GM21619 (cell line): Measurements from ENCODE around the gene CASK.
A peak's percentile ranks its signal among the peaks of the same experiment; 100 is the strongest.

Experiments
- ATAC-seq: cut with Tn5 transposase; IDR thresholded peaks from one replicate; pipeline ENCODE4 v1.9.1; 2021; ENCODE audit not compliant: unreplicated experiment

The CASK gene

DNA sequence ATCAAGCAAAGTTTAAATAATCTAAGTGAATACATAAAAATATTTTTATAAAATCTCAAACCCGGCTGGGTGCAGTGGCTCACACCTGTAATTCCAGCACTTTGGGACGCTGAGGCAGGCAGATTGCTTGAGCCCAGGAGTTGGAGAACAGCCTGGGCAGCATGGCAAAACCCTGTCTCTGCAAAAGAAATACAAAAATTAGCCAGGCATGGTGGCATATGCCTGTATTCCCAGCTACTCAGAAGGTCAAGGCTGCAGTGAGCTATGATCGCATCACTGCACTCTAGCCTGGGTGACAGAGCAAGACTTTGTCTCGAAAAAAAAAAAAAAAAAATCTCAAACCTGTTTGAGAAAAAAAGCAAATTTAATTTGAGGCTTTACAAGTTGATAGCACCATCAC lies 331.4 kb downstream of the CASK start:
- ATAC-seq: no peak

DNA sequence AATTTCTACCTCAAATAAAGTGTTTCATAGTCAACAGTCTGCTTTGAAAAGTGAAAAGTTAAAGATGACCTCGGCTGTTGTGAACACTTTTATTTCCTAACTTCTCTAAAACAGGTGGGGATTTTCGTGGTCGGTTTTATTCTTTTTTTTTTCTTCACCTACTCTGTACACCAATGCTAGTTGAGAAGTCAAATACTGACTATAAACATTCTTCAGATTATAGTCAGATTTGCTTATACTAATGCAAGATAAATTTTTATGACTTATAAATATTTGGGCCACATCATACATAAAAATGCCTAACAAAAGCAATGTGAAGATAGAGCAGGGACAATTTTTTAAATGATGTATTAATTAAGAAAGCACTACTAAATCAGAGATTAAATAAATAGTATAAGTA lies 332.7 kb downstream of the CASK start:
- no peak for ATAC-seq

DNA sequence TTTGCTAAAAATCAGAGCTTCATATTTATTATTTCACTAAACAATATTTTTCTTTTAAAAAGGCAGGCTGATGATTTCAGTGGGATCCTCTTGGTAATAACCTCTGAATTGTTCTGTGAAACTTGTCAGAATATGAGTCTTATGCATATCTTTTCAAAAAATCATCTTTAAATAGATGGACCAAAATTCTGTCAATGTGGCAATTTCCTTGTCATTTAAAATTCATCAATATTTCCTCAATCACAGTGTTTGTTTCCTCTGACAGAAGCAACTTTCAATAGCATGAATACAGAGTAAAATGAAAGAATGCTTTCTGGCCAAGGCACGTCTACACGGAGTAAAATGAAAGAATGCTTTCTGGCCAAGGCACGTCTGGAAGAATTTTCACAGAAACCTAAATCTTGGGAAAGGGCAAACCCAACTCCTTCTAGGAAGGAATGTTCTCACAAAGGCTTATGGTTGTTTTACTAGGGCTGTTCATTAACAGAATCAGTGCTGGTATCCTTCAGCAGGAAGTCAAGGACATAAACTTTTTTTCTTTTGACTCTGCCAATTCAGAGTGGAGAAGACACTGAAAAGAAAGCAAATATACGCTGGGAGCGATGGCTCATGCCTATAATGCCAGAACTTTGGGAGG lies 333.6 kb downstream of the CASK start:
- no peak for ATAC-seq

DNA sequence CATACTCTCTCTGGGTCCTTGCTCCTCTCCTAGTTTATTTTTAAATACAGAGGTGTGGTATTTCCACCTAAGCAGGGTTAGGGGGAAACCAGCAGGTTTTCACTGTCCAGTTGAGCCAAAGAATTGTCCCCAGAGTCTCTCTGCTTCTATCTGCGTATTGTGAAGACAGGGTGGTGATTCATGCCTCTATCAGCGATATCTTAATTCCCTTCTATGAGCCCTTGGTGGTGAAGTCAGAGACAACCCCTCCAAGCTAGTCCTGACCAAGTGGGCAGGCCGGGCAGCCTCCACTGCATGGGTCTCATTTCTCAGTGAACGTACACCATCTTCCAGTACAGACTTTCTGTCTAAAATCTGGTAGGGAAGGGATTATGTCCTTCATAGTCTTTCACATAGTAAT lies 335.1 kb downstream of the CASK start:
- no peak for ATAC-seq

DNA sequence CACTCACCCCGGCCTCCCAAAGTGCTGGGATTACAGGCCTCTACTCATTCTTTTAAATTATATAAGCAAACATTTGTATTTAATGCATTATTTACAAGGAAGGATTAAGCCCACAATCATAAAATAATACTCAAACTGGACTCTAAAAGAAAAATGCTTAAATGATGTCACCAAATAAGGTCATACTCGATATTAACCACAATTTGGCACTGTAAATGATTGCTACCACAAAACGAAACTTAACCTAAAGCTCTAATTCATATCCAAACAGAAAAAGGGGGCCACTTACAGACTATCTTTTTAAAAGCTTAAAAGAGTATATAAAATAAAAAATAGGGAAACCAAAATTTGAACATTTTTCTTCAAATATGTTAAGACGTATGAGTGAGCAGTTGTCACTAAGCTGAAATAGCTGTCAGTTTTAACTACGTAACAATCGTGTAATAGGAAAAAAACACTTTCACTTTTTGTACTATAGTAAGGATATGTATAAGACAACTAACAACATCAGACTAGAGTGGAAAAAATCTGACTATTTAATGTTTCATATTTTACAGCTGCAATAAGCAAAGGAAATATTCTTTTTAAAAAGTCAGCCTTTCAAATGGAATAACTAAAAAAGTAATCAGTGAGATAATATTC lies 342.8 kb downstream of the CASK start:
- no peak for ATAC-seq

DNA sequence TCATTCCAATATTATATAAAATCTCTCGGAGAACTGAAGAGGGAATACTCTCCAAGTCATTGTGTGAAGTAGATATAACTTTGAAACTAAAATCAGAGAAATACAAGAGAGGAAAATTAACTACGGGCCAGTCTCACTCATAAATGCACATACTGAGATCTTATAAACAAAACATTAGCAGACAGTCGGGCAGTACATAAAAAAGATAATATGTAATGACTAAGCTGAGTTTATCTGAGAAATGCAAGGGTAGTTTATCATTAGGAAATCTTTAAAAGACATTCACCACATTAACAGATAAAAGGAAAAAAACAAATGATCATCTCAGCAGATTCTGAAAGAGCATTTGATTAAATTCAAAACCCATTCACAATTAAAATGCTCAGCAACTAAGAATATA lies 359.5 kb downstream of the CASK start:
- no peak for ATAC-seq

DNA sequence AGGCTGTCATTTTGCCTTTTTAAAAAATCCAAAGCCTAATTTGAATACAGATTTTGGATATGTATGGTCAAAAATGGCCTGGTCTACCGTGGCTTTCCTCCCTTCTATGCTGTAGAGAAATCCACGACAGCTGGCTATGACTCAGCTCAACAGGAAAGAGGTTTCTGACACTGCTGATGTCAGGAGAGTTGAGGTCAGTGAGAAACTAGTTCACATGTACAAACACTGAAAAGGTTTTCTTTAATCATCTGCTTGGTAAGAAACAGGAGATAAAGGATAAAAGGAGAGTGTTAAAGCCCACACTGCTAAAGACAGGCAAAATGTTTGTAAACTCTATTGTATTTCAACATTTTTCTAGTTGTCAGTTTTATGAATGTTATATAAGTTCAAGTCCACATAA lies 362.3 kb downstream of the CASK start:
- ATAC-seq: peak; percentile 92

DNA sequence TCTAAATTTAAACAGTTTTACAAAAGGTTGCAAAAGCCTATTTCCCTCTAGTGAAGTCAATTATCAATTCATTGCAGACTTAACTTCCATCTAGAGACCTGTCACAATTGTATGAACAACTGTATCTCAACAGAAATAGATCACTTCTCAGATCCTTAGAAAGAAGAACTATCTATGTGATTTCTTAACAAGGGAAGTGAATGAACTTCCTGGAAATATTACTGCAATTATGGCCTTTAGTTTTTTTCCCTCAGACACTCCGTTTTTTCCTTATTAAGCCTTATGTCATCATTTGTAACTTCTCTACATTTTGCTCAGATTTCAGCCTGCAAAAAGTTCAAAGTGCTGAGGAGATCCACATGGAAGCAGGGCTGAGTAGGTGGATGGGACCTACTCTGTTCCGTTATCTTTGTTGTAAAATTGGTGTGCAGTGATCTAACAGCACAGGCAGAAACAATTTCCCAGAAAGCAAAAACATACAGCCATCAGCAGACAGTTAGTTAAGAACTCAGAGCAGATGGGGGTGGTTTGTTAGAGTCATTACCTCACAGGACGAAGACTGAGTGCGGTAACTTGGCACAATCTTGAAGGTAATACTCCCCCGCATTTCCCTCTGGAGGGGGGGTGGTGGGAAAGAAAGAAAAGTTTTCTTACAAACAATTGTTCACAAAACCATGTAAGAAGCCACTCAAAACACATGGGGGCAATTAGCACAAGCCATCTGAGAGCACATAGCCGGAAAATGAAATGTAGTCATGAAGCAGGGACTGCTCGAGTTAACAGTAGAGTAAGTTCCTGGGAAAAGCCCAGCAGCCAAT lies 363.9 kb downstream of the CASK start:
- no peak for ATAC-seq

DNA sequence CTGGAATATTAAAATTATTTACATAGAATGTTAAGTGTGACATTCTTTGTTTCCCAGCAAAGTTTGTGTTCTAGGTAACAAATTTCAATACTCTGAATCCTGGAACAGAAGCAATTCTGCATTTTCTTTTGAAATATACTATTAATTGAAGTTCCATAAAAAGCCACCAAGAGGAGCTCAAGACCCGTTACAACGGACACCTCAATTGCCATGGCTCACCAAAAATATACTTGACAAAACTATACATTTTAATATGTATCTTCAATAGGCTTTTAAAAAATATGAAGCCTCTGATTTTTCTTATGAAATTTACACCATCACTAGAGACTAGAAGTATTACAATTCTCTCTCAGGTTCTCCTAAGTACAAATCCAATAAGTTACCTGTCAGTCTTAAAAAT lies 364.8 kb downstream of the CASK start:
- ATAC-seq: no peak

DNA sequence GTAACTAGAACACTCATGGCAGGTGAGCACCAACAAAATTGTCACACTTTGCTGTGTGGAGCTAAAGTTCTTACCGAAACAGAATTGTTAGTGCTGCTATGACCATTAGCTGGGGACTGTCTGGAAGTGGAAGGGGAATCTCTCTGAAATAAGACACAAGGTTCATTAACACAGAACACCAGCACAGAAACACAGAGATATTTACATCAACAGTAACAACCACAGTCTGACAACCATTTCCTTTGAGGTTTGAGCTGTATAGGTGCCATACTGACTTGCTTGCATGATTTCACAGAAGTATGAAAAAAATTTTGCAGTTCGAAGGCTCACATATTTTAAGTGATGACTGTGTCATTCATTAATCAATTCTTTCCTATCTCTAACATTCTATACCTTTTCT lies 366.4 kb downstream of the CASK start:
- no peak for ATAC-seq

DNA sequence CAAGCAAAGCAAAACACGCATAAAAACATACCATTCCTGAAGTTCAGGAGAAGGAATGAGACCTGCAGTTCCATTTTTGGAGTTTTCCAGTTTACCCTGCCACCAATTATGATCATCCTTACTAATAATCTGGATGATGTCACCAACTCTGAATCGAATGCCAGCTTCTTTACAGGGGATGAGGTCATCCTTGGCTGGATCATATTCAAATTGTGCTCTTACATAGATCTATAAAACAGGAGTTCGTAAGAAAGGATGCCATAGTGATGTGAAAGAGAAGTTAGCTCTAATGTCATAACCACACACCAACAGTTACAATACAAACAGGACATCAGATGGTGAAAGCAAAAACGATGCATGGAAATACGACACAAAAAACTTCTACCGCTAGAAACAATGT lies 369.7 kb downstream of the CASK start:
- ATAC-seq: no peak

DNA sequence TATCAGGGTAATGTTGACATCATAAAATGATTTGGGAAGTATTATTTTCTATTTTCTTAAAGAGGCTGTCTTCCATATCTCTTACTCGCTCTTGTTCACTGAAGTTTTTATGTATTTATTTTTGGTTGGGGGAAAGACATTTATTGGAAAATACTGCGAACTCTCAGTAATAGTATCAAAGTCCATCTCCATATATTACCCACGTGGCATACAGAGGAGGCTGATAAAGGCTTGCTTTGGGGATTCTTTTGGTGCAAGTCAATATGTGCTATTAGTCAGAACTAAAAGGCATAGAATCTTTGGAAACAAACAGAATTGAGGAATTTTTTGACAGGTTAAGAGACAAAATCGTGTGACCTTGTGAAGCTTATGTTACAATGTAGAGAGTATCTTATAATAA lies 374.9 kb downstream of the CASK start:
- ATAC-seq: no peak

DNA sequence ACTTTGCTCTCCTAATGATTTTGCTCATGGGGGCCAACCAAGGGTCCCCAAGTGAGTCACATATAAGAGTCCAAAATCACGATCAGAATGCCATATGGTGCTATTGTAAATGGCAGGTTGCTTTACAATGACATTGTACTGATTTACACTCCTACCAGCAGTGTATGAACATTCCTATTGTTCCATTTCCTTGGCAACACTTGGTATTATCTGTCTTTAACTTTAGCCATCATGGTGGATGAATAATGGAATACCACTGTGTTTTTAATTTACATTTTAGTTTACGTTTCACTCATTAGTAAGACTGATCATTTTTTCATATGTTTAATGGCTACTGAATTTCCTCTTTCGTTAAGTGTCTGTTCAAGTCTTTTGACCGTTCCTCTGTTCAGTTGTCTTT lies 379.7 kb downstream of the CASK start:
- no peak for ATAC-seq

DNA sequence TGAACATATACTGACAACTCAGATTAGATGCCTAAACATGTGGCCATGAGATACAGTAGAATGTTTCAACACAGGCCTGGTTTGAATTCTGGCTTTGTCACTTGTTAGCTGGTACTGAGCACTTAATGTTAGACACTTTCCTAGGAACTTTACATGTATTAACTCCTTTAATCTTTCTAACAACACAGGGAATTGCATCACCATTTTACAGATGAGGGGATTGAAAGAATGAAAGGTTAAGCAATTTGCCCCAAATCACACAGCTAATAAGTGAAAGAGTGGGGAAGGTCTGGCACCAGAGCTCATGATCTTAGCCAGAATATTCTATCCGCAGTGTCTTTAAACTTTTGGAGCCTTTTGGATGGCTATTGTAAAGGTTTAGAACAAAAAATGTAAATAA lies 380.3 kb downstream of the CASK start:
- ATAC-seq: no peak

DNA sequence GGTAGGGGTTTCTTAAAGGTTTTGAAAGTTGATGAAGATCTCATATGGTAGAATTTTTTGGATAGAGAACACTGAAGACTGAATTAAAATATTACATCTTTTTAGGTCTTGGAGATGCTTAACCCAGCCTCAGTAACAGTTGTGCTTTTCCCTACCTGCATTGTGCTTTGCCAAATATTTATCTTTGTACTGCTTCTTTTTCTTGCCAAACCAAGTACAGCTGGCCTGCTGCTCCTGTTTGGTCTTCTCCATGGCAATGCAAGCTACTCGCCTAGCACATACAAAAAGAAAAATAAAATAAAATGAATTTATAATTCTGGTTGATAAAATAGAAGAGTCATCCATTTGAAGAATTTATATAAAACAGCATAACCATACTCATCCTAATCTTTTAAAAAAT lies 380.8 kb downstream of the CASK start:
- ATAC-seq: no peak

DNA sequence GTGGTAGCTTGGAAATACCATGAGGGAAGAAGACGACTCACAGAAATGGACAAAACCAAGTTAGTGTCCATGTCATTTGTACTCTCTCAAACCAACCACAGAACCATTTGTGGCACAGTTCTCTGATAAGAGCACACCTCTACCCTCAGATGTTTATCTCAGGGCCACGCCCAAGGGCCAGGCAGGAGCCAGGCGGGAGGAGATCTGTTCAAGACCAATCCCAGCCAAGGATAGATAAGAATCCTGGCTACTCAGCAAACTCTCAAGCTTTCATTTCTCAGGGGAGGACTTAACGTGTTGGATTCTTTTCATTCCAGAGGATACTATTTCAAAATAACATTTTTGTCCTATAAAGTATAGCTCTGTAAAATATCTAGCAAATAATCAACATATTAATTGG lies 381.2 kb downstream of the CASK start:
- ATAC-seq: no peak

DNA sequence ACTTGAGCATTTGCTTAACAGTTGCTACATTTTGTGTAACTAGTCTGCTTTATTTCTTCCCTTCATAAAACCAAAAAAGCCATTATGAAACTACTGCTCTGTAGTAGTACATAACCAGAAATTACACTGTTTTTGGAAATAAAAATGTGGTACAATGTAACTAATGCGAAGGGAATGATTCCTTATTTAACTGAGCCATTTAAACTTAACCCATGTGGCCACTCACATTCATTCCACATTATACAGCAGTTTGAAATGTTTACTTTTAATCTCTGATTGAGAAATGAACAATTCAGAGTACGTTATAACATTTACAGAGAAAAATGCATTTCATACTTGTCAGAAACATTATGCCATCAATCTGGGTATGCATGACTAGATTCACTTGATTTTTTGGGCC lies 382.0 kb downstream of the CASK start:
- no peak for ATAC-seq

DNA sequence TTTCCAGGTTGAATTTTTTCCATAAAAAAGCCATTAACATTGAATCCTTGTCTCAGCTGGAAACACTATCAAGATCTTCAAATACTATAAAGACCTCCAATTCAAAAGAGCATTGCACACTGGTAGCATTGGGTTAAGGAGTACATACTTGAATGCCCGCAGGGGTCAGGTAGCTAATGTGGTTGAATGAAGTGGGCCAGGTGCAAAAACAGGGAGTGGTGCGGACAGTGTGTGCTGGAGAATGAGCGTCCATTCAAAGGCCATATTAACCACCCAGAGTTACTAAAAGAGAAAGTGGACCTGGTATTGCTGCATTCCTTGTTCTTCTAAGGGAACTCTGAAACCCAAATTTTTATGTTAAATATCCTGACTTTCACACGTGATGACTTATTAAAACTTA lies 384.6 kb downstream of the CASK start:
- no peak for ATAC-seq

DNA sequence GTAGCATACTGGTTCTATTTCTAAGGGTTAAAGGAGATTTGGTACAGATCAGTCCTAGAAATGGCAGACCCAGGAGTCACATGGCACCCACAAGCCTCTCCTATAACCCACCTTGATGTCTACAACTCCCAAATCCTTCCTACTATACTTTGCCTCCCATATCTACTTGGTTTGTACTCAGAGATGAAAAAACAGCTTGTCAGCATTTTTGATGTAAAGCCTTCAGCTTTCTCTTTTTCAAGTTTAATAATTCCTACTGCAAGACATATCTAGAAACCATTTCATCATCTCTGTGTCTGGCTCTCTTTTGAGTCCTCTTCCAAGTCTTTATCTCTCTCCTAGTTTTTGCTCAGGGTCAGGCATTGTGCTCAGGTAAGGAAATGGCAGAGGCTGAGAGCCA lies 393.3 kb downstream of the CASK start:
- no peak for ATAC-seq

DNA sequence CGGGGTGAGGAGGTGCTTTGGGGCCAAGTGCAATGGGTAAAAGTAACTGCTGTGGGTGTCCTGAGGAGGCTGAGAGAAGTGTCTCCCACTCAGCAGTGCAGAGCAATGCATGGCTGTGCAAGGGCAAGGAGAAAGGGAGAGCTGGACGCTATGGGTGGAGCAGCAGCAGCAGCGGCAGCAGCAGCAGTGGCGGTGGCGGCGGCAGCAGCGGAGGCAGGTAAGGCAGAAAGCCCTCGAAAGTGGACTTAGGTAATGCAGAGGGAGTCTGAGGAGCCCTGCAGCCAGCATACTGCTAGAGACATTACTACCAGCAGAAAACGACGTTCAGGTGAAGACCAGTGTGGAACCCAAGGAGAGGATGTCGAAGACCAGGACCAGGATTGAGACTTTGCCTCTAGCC lies 394.1 kb downstream of the CASK start:
- ATAC-seq: no peak

DNA sequence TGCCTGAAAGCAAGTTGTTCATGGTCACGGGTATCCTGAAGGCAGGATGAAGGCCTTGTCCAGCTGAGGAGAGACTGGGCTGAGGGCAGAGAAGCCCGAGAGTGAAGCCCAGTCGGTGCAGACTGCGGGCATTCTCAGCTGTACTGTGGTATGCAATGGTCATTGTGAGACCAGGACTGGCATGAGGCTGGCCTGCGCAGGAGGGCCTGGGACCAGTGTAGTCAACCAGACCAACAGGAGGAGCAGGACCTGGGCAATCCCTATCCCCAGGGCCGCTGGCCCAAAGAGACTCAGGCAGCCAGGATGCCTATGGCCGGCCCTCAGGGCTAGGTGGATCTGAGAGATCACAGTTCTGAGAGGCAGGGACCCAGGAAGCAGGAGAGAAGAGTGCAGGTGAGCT lies 394.6 kb downstream of the CASK start:
- no peak for ATAC-seq

DNA sequence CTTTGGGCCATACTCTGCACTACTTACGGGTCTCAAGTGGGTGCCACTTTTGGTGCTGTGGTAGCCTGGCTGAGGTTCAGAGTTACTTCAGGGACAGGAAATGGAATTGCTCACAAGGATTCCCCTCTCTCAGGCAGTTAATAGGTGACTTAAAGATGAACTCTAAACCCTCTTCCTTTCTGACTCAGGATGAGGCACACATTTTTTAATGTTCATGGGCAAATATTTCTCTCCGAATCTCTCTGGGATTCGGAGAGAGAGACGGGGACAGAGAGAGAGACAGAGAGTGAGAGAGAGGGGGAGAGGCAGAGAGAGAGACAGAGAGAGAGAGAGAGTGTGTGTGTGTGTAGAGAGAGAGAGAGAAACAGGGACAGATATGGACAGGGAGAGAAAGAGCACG lies 396.4 kb downstream of the CASK start:
- peak; percentile 60 for ATAC-seq
